Heart left ventricle (tissue), 13 donors: Measurements from ENCODE around the gene HLA-F.

ENCODE experiments used
- CTCF ChIP-seq, 12 donors: fragments of 200-600 bp; sonication (generic) in 4 of 12; IDR thresholded peaks; one replicate each; pipeline versions ENCODE4 v1.5.0 to v1.8.0; 2018 to 2022; ENCODE audit warnings: antibody characterized with exemption in 12 of 12, mild to moderate bottlenecking in 5 of 12
- POLR2A ChIP-seq, 2 donors: fragments of 450-650 bp; IDR thresholded peaks; one replicate each; pipeline ENCODE4 v1.6.1; 2017; ENCODE audit warnings: antibody characterized with exemption in 2 of 2, mild to moderate bottlenecking in 2 of 2, moderate library complexity in 2 of 2
- donor health status: ischemic (EF 13 %, LVEDD 7.1; RV severe dilation, severe dysfunction).
- donor health status: DM: no; HTN: yes; CAD: no.
- donor health status: DM: no; HTN: no; CAD: no.
- donor health status: ischemic (EF 25% LVEDD 6.9; RV normal size, moderate dysfunction).
- donor health status: ischemic (EF 25% LVEDD 5.7; RV mildly dilated, moderate dysfunction).
- donor health status: ischemic (EF 35%, LVEDD 5.7; RV mildly dilated, moderate dysfunction).
- donor health status: nonischemic (EF 11% LVEDD 7.7; RV severe dilation, severe dysfunction).
- donor health status: DM: yes; HTN: yes; CAD: no.
- donor health status: PGD.
- donor health status: ischemic (EF 29% LVEDD 5.4; RV normal size, mild dysfunction).
- donor health status: nonischemic (EF 23%, LVEDD 6.1; RV moderate dilation, normal function).

- TF ChIP-seq CTCF (IDR thresholded peaks at IDR 0.05): peak; percentile 87 to 100 (median 92)
- peak in 1 of 2 donors; percentile 55 for TF ChIP-seq POLR2A (IDR thresholded peaks at IDR 0.05)
These were observed 29.4 kb downstream of the HLA-F start for GRCh38 chr6:29752451-29753308.
